ENCODE results near the gene MUC22.

DNA sequence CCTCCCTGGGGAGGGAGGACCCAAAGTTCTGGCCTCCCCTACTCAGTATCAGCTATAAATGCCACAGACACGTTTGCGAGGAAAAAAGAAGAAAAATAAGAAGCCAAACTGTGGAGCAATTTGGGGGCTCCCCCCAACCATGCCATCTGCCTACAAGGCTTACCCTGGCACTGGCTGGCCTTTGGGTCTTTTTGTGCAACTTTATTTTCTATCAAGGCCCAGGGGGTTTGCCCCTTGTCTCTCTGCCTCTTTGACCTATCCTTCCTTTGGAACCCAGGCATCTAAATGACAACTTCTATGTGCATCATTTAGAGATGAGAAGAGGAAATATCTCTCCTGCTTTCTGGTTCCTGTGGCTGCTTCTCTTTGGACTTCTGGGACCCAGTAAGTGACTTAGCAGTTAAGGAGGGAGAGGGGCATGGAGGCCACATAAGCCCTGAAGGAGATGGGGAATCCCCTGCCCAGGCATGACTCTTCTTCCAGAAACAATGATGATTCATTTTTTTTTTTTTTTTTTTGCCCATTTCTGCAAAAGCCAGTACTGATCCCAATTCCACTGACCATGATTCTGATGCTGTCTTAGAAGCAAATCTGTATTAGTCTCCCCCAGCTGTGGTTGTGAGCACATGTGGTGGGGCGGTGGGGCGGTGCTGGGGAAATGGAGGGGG, at the start of gene MUC22:
- TF ChIP-seq EZH2phosphoT487 (conservative IDR thresholded peaks at IDR 0.05; ENCODE audit: low read length) = no peak
- TF ChIP-seq, protein P1, sequence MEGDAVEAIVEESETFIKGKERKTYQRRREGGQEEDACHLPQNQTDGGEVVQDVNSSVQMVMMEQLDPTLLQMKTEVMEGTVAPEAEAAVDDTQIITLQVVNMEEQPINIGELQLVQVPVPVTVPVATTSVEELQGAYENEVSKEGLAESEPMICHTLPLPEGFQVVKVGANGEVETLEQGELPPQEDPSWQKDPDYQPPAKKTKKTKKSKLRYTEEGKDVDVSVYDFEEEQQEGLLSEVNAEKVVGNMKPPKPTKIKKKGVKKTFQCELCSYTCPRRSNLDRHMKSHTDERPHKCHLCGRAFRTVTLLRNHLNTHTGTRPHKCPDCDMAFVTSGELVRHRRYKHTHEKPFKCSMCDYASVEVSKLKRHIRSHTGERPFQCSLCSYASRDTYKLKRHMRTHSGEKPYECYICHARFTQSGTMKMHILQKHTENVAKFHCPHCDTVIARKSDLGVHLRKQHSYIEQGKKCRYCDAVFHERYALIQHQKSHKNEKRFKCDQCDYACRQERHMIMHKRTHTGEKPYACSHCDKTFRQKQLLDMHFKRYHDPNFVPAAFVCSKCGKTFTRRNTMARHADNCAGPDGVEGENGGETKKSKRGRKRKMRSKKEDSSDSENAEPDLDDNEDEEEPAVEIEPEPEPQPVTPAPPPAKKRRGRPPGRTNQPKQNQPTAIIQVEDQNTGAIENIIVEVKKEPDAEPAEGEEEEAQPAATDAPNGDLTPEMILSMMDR (IDR thresholded peaks at IDR 0.05; ENCODE audit: insufficient read depth, low read length, poor library complexity, severe bottlenecking) = no peak
